ENCODE data around the gene TMEM263.

GRCh38 chr12:107012736-107013425, 57.2 kb downstream of the TMEM263 start:
- TF ChIP-seq HNRNPL (IDR thresholded peaks at IDR 0.05; ENCODE audit: low read depth, low read length) (no peak), MYC (CRISPR knock-in tag; IDR thresholded peaks at IDR 0.05; ENCODE audit: borderline replicate concordance) (no peak), GATAD2A (CRISPR knock-in tag; IDR thresholded peaks at IDR 0.05) (no peak)
